ENCODE measurements around the gene CAMK2D.
A peak's percentile ranks its signal among the peaks of the same experiment; 100 is the strongest.

Gene CAMK2D

GRCh38 chr4:113646442-113646822, 115.1 kb downstream of the CAMK2D start:
- no peak overlapping the region for H2BK5ac ChIP-seq (ENCODE audit: low read length)
- H3K4me1 ChIP-seq (ENCODE audit: control insufficient read depth in 2 of 2, insufficient read depth in 1 of 2, low read depth in 1 of 2, low read length in 2 of 2): peaks cover 7 to 10% of the 10 kb centered on the region in 2 donors
- H3K79me1 ChIP-seq (ENCODE audit: low read depth, low read length): no peaks in the 10 kb centered on the region
- H2AFZ ChIP-seq (ENCODE audit: low read length): peak overlapping the region; percentile 19
- H3K23ac ChIP-seq (ENCODE audit: low read depth, low read length, poor library complexity): no peak overlapping the region
- no peaks in the 10 kb centered on the region for H3K36me3 ChIP-seq (replicated peaks in 1 of 2; ENCODE audit: control insufficient read depth in 2 of 2, insufficient read depth in 2 of 2, low read length in 2 of 2)
- no peak overlapping the region for H2BK12ac ChIP-seq (ENCODE audit: low read length)
- no peak overlapping the region for H3K14ac ChIP-seq (ENCODE audit: low read length)
- H3K9ac ChIP-seq (ENCODE audit: low read depth, low read length, poor library complexity): no peak overlapping the region
- no peak overlapping the region for H3K4me3 ChIP-seq (ENCODE audit: low read length in 2 of 2)
- no CpG with 5 or more reads among the region's 2 CpGs for WGBS, 2 donors (ENCODE audit: extremely low coverage in 2 of 2, insufficient read length in 2 of 2, insufficient replicate concordance in 1 of 2)
- H2BK120ac ChIP-seq (ENCODE audit: low read depth, low read length): no peak overlapping the region
- H4K91ac ChIP-seq (ENCODE audit: low read depth, low read length, poor library complexity): no peak overlapping the region
- H2AK5ac ChIP-seq (ENCODE audit: low read depth, low read length): no peak overlapping the region
- peak; percentile 24 for DNase-seq (ENCODE audit: low spot score)
- peak overlapping the region; percentile 74 for H3K27ac ChIP-seq (replicated peaks; ENCODE audit: low read length)
- H3K18ac ChIP-seq (ENCODE audit: low read length): no peak overlapping the region
- H2BK15ac ChIP-seq (ENCODE audit: low read length): no peak overlapping the region
- H4K8ac ChIP-seq (ENCODE audit: low read depth, low read length): no peak overlapping the region
- H3K9me3 ChIP-seq (replicated peaks in 1 of 2; ENCODE audit: control insufficient read depth in 2 of 2, insufficient read depth in 1 of 2, low read depth in 1 of 2, low read length in 2 of 2): peaks cover 0 to 5% of the 10 kb centered on the region in 2 donors
- H3K4me2 ChIP-seq (ENCODE audit: insufficient read depth, low read length, poor library complexity, severe bottlenecking): no peak overlapping the region
- no peaks in the 10 kb centered on the region for H3K27me3 ChIP-seq (ENCODE audit: control insufficient read depth in 3 of 3, insufficient read depth in 3 of 3, low read depth in 1 of 3, low read length in 3 of 3)
- no peak overlapping the region for H3K4ac ChIP-seq (ENCODE audit: low read length)

GRCh38 chr4:113645771-113646441, 115.6 kb downstream of the CAMK2D start:
- peak overlapping the region; percentile 74 for H3K27ac ChIP-seq (replicated peaks; ENCODE audit: low read length)
- no peak overlapping the region for H3K14ac ChIP-seq (ENCODE audit: low read length)
- no peak overlapping the region for H3K4me3 ChIP-seq (ENCODE audit: low read length in 2 of 2)
- H4K8ac ChIP-seq (ENCODE audit: low read depth, low read length): no peak overlapping the region
- H2BK120ac ChIP-seq (ENCODE audit: low read depth, low read length): no peak overlapping the region
- no peak overlapping the region for H3K18ac ChIP-seq (ENCODE audit: low read length)
- no peak overlapping the region for H3K4me2 ChIP-seq (ENCODE audit: insufficient read depth, low read length, poor library complexity, severe bottlenecking)
- WGBS, 2 donors (ENCODE audit: extremely low coverage in 2 of 2, insufficient read length in 2 of 2, insufficient replicate concordance in 1 of 2): no CpG with 5 or more reads among the region's 5 CpGs
- H3K9me3 ChIP-seq (replicated peaks in 1 of 2; ENCODE audit: control insufficient read depth in 2 of 2, insufficient read depth in 1 of 2, low read depth in 1 of 2, low read length in 2 of 2): peaks cover 0 to 5% of the 10 kb centered on the region in 2 donors
- no peak overlapping the region for H3K4ac ChIP-seq (ENCODE audit: low read length)
- H3K27me3 ChIP-seq (ENCODE audit: control insufficient read depth in 3 of 3, insufficient read depth in 3 of 3, low read depth in 1 of 3, low read length in 3 of 3): no peaks in the 10 kb centered on the region
- no peak overlapping the region for H4K91ac ChIP-seq (ENCODE audit: low read depth, low read length, poor library complexity)
- no peak overlapping the region for H2BK15ac ChIP-seq (ENCODE audit: low read length)
- peaks cover 7 to 10% of the 10 kb centered on the region in 2 donors for H3K4me1 ChIP-seq (ENCODE audit: control insufficient read depth in 2 of 2, insufficient read depth in 1 of 2, low read depth in 1 of 2, low read length in 2 of 2)
- no peak overlapping the region for H2BK12ac ChIP-seq (ENCODE audit: low read length)
- H3K79me1 ChIP-seq (ENCODE audit: low read depth, low read length): no peaks in the 10 kb centered on the region
- H2AK5ac ChIP-seq (ENCODE audit: low read depth, low read length): no peak overlapping the region
- H2BK5ac ChIP-seq (ENCODE audit: low read length): no peak overlapping the region
- no peak overlapping the region for H3K23ac ChIP-seq (ENCODE audit: low read depth, low read length, poor library complexity)
- DNase-seq (ENCODE audit: low spot score): no peak
- H3K9ac ChIP-seq (ENCODE audit: low read depth, low read length, poor library complexity): no peak overlapping the region
- no peaks in the 10 kb centered on the region for H3K36me3 ChIP-seq (replicated peaks in 1 of 2; ENCODE audit: control insufficient read depth in 2 of 2, insufficient read depth in 2 of 2, low read length in 2 of 2)
- no peak overlapping the region for H2AFZ ChIP-seq (ENCODE audit: low read length)

GRCh38 chr4:113645288-113645687, 116.2 kb downstream of the CAMK2D start:
- no peak overlapping the region for H4K91ac ChIP-seq (ENCODE audit: low read depth, low read length, poor library complexity)
- DNase-seq (ENCODE audit: low spot score): no peak
- H3K23ac ChIP-seq (ENCODE audit: low read depth, low read length, poor library complexity): no peak overlapping the region
- H2BK5ac ChIP-seq (ENCODE audit: low read length): no peak overlapping the region
- peaks cover 7 to 10% of the 10 kb centered on the region in 2 donors for H3K4me1 ChIP-seq (ENCODE audit: control insufficient read depth in 2 of 2, insufficient read depth in 1 of 2, low read depth in 1 of 2, low read length in 2 of 2)
- no peaks in the 10 kb centered on the region for H3K36me3 ChIP-seq (replicated peaks in 1 of 2; ENCODE audit: control insufficient read depth in 2 of 2, insufficient read depth in 2 of 2, low read length in 2 of 2)
- no peak overlapping the region for H3K4me3 ChIP-seq (ENCODE audit: low read length in 2 of 2)
- no peak overlapping the region for H2AFZ ChIP-seq (ENCODE audit: low read length)
- H2BK120ac ChIP-seq (ENCODE audit: low read depth, low read length): no peak overlapping the region
- H3K79me1 ChIP-seq (ENCODE audit: low read depth, low read length): no peaks in the 10 kb centered on the region
- H3K9ac ChIP-seq (ENCODE audit: low read depth, low read length, poor library complexity): no peak overlapping the region
- peaks cover 0 to 5% of the 10 kb centered on the region in 2 donors for H3K9me3 ChIP-seq (replicated peaks in 1 of 2; ENCODE audit: control insufficient read depth in 2 of 2, insufficient read depth in 1 of 2, low read depth in 1 of 2, low read length in 2 of 2)
- H4K8ac ChIP-seq (ENCODE audit: low read depth, low read length): no peak overlapping the region
- H2BK15ac ChIP-seq (ENCODE audit: low read length): no peak overlapping the region
- H3K4ac ChIP-seq (ENCODE audit: low read length): no peak overlapping the region
- H2BK12ac ChIP-seq (ENCODE audit: low read length): no peak overlapping the region
- H2AK5ac ChIP-seq (ENCODE audit: low read depth, low read length): no peak overlapping the region
- H3K14ac ChIP-seq (ENCODE audit: low read length): no peak overlapping the region
- H3K4me2 ChIP-seq (ENCODE audit: insufficient read depth, low read length, poor library complexity, severe bottlenecking): no peak overlapping the region
- no peak overlapping the region for H3K18ac ChIP-seq (ENCODE audit: low read length)
- H3K27me3 ChIP-seq (ENCODE audit: control insufficient read depth in 3 of 3, insufficient read depth in 3 of 3, low read depth in 1 of 3, low read length in 3 of 3): no peaks in the 10 kb centered on the region
- no CpG with 5 or more reads among the region's 1 CpG for WGBS, 2 donors (ENCODE audit: extremely low coverage in 2 of 2, insufficient read length in 2 of 2, insufficient replicate concordance in 1 of 2)
- H3K27ac ChIP-seq (replicated peaks; ENCODE audit: low read length): no peak overlapping the region

- H3K79me1 ChIP-seq (ENCODE audit: low read depth, low read length): no peaks in the 10 kb centered on the region
- H4K91ac ChIP-seq (ENCODE audit: low read depth, low read length, poor library complexity): no peak overlapping the region
- no peak overlapping the region for H2BK12ac ChIP-seq (ENCODE audit: low read length)
- no peak overlapping the region for H2BK15ac ChIP-seq (ENCODE audit: low read length)
- H4K8ac ChIP-seq (ENCODE audit: low read depth, low read length): no peak overlapping the region
- H2AK5ac ChIP-seq (ENCODE audit: low read depth, low read length): no peak overlapping the region
- no peak overlapping the region for H3K4ac ChIP-seq (ENCODE audit: low read length)
- no peak overlapping the region for H3K27ac ChIP-seq (replicated peaks; ENCODE audit: low read length)
- no peak overlapping the region for H3K14ac ChIP-seq (ENCODE audit: low read length)
- H3K27me3 ChIP-seq (ENCODE audit: control insufficient read depth in 3 of 3, insufficient read depth in 3 of 3, low read depth in 1 of 3, low read length in 3 of 3): no peaks in the 10 kb centered on the region
- H2BK5ac ChIP-seq (ENCODE audit: low read length): no peak overlapping the region
- no peak overlapping the region for H3K18ac ChIP-seq (ENCODE audit: low read length)
- H3K9me3 ChIP-seq (replicated peaks in 1 of 2; ENCODE audit: control insufficient read depth in 2 of 2, insufficient read depth in 1 of 2, low read depth in 1 of 2, low read length in 2 of 2): peaks cover 0 to 5% of the 10 kb centered on the region in 2 donors
- no peaks in the 10 kb centered on the region for H3K36me3 ChIP-seq (replicated peaks in 1 of 2; ENCODE audit: control insufficient read depth in 2 of 2, insufficient read depth in 2 of 2, low read length in 2 of 2)
- H3K4me1 ChIP-seq (ENCODE audit: control insufficient read depth in 2 of 2, insufficient read depth in 1 of 2, low read depth in 1 of 2, low read length in 2 of 2): peaks cover 8 to 15% of the 10 kb centered on the region in 2 donors
- no peak overlapping the region for H3K4me3 ChIP-seq (ENCODE audit: low read length in 2 of 2)
- no peak overlapping the region for H2AFZ ChIP-seq (ENCODE audit: low read length)
- no peak overlapping the region for H3K23ac ChIP-seq (ENCODE audit: low read depth, low read length, poor library complexity)
- WGBS, 2 donors (ENCODE audit: extremely low coverage in 2 of 2, insufficient read length in 2 of 2, insufficient replicate concordance in 1 of 2): no CpG with 5 or more reads among the region's 1 CpG
- H3K9ac ChIP-seq (ENCODE audit: low read depth, low read length, poor library complexity): no peak overlapping the region
- no peak for DNase-seq (ENCODE audit: low spot score)
- H3K4me2 ChIP-seq (ENCODE audit: insufficient read depth, low read length, poor library complexity, severe bottlenecking): no peak overlapping the region
- no peak overlapping the region for H2BK120ac ChIP-seq (ENCODE audit: low read depth, low read length)
Measured at GRCh38 chr4:113644398-113644797, 117.1 kb downstream of the CAMK2D start.
